Measurements from ENCODE around the gene BTN3A1. TPM values are rescaled to one million over a fixed set of nuclear protein-coding genes. Genes with fewer than 3 reads are reported as not detected.

Gene BTN3A1
- total and polyA plus RNA-seq, 10 of the 15 experiments (the other 5 are each of a cell fraction or from before 2014, with no cell fraction given): 5.6 to 60.1 (median 16.1) TPM

GRCh38 chr6:26421259-26422144, 19.4 kb downstream of the BTN3A1 start:
- Histone ChIP-seq H3K27me3 (replicated peaks in 1 of 2; ENCODE audit: control insufficient read depth in 2 of 2, insufficient read depth in 2 of 2, low read length in 1 of 2) (no peaks in the 10 kb centered on the region), H3K9ac (ENCODE audit: control insufficient read depth, insufficient read depth, low read length) (peak overlapping the region; percentile 64), H2AFZ (ENCODE audit: control insufficient read depth, low read depth, low read length) (peak overlapping the region; percentile 92), H3K79me2 (ENCODE audit: control insufficient read depth, insufficient read depth, low read length) (no peaks in the 10 kb centered on the region), H3K4me1 (ENCODE audit: control insufficient read depth, insufficient read depth, low read length) (peaks cover 4% of the 10 kb centered on the region; the same call in 1 of the 2 replicates), H3K36me3 (ENCODE audit: control insufficient read depth in 2 of 2, insufficient read depth in 2 of 2, low read length in 1 of 2) (no peaks in the 10 kb centered on the region), H3K4me2 (ENCODE audit: control insufficient read depth, insufficient read depth) (peak overlapping the region; percentile 80), H3K9me3 (replicated peaks; ENCODE audit: control insufficient read depth, insufficient read depth, low read length) (peaks cover 12% of the 10 kb centered on the region; the same call in 2 of the 3 replicates), H3K4me3 (peak overlapping the region; percentile 69), H4K20me1 (ENCODE audit: control insufficient read depth, insufficient read depth) (no peaks in the 10 kb centered on the region), H3K27ac (ENCODE audit: control insufficient read depth, insufficient read depth) (peak overlapping the region; percentile 54)
- intact Hi-C loops (cut with micrococcal nuclease; ENCODE audit: unreplicated experiment): no loop called here
- 1% methylated on average over 31 of the region's 31 CpGs for WGBS (ENCODE audit: insufficient coverage, insufficient replicate concordance, low lambda C conversion rate, missing lambda C conversion rate)
- in situ Hi-C loops (cut with MboI): no loop called here
- CTCF ChIA-PET: interaction anchor here (0.6 to 1.9 kb wide), 5 partner anchors 25 to 75 kb away, joined by 3 to 8 read pairs (median 4); no protein-coding TSS in a partner anchor
- FAIRE-seq: peak; percentile 72
- DNase-seq (ENCODE audit: low read depth, low spot score): peak; percentile 43
- SMC1A ChIA-PET (ENCODE audit: uncharacterized antibody, unreplicated experiment): interaction anchor here (1.1 to 1.4 kb wide), 2 partner anchors 24 to 76 kb away, joined by 3 to 8 read pairs; no protein-coding TSS in a partner anchor
- RAD21 ChIA-PET (ENCODE audit: unreplicated experiment): interaction anchor here (1.0 to 1.8 kb wide), 2 partner anchors 25 to 112 kb away, joined by 3 to 6 read pairs; no protein-coding TSS in a partner anchor
- ATAC-seq: peak; percentile 98
- BruUV-seq (replicated peaks): TSS peak; percentile 74
- POLR2A ChIA-PET: no interaction called here
- TF ChIP-seq YY1 (IDR thresholded peaks at IDR 0.05; ENCODE audit: low read depth, low read length): no peak
- no peak for TF ChIP-seq RAD21 (IDR thresholded peaks at IDR 0.05; ENCODE audit: insufficient read depth, low read depth, low read length)
- TF ChIP-seq EP300 (IDR thresholded peaks at IDR 0.05; ENCODE audit: borderline replicate concordance in 1 of 2, control insufficient read depth in 1 of 2, low read depth in 2 of 2, low read length in 2 of 2): no peak
- no peak for TF ChIP-seq MYB (IDR thresholded peaks at IDR 0.05; ENCODE audit: borderline replicate concordance, low read depth, low read length)
- TF ChIP-seq PAX5 (IDR thresholded peaks at IDR 0.05; ENCODE audit: borderline replicate concordance, low read depth, low read length): no peak
- TF ChIP-seq RFX5 (IDR thresholded peaks at IDR 0.05; ENCODE audit: low read depth, low read length): peak; percentile 98
- peak; percentile 23 for TF ChIP-seq KLF5 (IDR thresholded peaks at IDR 0.05; ENCODE audit: partially characterized antibody)
- TF ChIP-seq ZBTB11 (CRISPR knock-in tag; IDR thresholded peaks at IDR 0.05): no peak
- TF ChIP-seq SKIL (IDR thresholded peaks at IDR 0.05; ENCODE audit: low read depth, poor library complexity, severe bottlenecking): no peak
- peak; percentile 92 for TF ChIP-seq CREB1 (IDR thresholded peaks at IDR 0.05; ENCODE audit: low read depth)
- peak; percentile 39 for TF ChIP-seq E2F8 (IDR thresholded peaks at IDR 0.05; ENCODE audit: low read depth, partially characterized antibody)
- no peak for TF ChIP-seq YBX1 (IDR thresholded peaks at IDR 0.05)
- TF ChIP-seq POLR2A (IDR thresholded peaks at IDR 0.05; ENCODE audit: low read depth, low read length): 0 out of 2 replicates have a peak, but pooled peaks have one; percentile 36
- TF ChIP-seq RUNX3 (IDR thresholded peaks at IDR 0.05; ENCODE audit: low read length): no peak
- TF ChIP-seq ZBED1 (IDR thresholded peaks at IDR 0.05; ENCODE audit: borderline replicate concordance): no peak
